ENCODE measurements around the gene CDS2.

- TF ChIP-seq, protein P1, sequence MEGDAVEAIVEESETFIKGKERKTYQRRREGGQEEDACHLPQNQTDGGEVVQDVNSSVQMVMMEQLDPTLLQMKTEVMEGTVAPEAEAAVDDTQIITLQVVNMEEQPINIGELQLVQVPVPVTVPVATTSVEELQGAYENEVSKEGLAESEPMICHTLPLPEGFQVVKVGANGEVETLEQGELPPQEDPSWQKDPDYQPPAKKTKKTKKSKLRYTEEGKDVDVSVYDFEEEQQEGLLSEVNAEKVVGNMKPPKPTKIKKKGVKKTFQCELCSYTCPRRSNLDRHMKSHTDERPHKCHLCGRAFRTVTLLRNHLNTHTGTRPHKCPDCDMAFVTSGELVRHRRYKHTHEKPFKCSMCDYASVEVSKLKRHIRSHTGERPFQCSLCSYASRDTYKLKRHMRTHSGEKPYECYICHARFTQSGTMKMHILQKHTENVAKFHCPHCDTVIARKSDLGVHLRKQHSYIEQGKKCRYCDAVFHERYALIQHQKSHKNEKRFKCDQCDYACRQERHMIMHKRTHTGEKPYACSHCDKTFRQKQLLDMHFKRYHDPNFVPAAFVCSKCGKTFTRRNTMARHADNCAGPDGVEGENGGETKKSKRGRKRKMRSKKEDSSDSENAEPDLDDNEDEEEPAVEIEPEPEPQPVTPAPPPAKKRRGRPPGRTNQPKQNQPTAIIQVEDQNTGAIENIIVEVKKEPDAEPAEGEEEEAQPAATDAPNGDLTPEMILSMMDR (conservative IDR thresholded peaks at IDR 0.05; ENCODE audit: low read depth in 2 of 2): no peak
- no peak for TF ChIP-seq EZH2 (IDR thresholded peaks at IDR 0.05; ENCODE audit: low read depth, unreplicated experiment)
Observed at GRCh38 chr20:5118220-5119142, 8.3 kb upstream of the CDS2 start.
